GM10266 (cell line): Measurements from ENCODE around the gene GUCY2D.

Experiments used
- DNase-seq: peaks from one replicate; pipeline ENCODE4 v3.0.0; 2012; ENCODE audit errors: extremely low spot score
- CTCF ChIP-seq: IDR thresholded peaks from 2 replicates; pipeline ENCODE4 v1.5.1; 2012; ENCODE audit warnings: mild to moderate bottlenecking, low read depth; ENCODE audit not compliant: control insufficient read depth, insufficient read depth; ENCODE audit errors: missing control alignments

The GUCY2D gene

DNA sequence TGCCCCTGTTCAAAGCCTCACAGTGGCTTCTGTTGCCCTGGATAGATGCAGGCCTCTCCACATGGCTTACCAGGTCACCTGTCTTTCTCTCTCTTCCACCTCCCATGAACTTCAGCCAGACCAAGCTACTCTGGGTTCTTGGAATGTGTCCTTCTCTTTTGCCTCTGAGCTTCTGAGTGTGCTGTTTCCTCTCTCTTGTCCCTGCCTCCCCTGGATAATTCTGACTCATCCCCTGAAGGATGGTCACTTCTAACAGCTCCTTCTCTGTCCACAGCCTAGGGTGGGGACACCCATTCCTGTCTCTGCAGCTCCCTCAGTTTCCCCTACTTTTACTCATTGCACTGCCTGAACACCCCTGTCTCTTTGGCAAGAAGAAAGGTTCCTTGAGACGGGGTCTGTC, 2.9 kb downstream of the GUCY2D start:
- no peak for TF ChIP-seq CTCF
- no peak for DNase-seq

DNA sequence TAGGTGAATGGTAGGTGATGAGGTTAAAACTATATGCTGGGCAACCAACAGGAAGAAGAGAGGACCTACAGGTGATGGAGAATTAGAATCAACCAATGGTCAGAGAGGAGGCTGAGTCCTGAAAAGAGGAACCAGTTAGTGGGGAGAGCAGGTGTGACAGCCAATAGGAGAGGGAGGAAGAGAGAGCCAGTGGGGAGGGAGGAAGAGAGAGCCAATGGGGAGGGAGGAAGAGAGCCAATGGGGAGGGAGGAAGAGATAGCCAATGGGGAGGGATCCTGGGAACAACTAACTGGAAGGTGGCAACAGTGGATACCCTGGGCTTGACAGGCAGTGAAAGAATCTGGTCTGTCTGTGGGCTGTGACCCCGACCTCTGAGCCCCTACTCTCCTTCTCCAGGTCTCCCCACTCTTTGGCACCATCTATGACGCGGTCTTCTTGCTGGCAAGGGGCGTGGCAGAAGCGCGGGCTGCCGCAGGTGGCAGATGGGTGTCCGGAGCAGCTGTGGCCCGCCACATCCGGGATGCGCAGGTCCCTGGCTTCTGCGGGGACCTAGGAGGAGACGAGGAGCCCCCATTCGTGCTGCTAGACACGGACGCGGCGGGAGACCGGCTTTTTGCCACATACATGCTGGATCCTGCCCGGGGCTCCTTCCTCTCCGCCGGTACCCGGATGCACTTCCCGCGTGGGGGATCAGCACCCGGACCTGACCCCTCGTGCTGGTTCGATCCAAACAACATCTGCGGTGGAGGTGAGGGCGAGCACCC, 3.7 kb downstream of the GUCY2D start:
- no peak for TF ChIP-seq CTCF
- DNase-seq, result no peak

DNA sequence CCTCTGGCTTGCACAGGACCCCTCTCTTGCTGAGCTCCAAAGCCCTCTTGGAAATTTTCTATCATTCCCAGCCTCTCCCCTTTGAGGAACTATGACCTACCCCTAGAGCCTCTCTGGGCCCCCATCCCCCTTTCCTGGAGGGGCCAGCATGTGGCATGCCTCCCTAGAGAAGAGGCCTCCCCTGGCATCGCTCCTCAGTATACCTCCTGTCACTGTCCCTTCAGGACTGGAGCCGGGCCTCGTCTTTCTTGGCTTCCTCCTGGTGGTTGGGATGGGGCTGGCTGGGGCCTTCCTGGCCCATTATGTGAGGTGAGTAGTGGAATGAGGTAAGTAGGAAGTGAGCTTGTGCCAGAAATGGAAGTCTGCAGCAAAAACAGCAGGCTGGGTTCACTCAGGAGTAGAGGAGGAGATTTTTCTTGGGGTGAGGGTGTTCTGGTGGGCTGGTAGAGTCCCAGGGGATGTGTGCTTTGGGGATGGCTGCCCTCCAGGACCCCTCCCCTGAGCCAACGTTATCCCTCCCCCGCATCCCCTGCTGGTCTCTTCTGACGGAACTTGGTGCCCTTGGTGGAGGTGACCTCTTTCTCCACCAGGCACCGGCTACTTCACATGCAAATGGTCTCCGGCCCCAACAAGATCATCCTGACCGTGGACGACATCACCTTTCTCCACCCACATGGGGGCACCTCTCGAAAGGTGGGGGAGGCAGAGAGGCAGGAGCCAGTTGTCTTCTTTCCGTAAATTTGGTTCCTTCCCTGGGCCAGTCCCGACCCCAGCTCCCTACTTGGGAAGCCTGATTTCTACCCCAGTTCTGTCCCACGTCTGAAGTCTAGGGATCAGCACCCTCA, 4.6 kb downstream of the GUCY2D start:
- DNase-seq, result no peak
- no peak for TF ChIP-seq CTCF

DNA sequence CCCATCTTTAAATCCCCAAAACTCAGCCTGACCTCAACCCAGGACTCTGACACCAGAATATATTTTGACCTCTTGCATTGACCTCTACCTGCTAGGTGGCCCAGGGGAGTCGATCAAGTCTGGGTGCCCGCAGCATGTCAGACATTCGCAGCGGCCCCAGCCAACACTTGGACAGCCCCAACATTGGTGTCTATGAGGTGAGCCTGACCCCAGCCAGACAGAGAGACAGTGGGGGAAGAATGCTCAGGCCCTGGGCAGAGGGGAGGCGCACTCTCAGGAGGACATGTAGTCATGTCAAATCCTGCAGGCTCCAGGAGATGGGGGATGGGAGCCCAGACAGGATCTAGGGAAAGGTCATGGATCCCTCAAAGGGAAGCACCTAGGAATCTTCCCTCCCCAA, 5.4 kb downstream of the GUCY2D start:
- DNase-seq, result no peak
- no peak for TF ChIP-seq CTCF

- no peak for TF ChIP-seq CTCF
- no peak for DNase-seq
Observed at GRCh38 chr17:8012045-8012580, 9.7 kb downstream of the GUCY2D start.

- TF ChIP-seq CTCF, result no peak
Observed at GRCh38 chr17:8012996-8013640, 10.7 kb downstream of the GUCY2D start.

More at GRCh38 chr17:8012996-8013640, 10.7 kb downstream of the GUCY2D start:
- no peak for DNase-seq
